HepG2 (cell line): ENCODE data around the gene SBSN. TPM values are rescaled to one million over a fixed set of nuclear protein-coding genes. Genes with fewer than 3 reads are reported as not detected.

ENCODE experiments used
- ATAC-seq: fragments of 200-7000 bp; cut with Tn5 transposase; 3 replicates; pipeline ENCODE4 v1.9.1; 2020; ENCODE audit warnings: mild to moderate bottlenecking, moderate library complexity
- BruUV-seq: library from RNA; stranded (reverse); fragments of 400-500 nt; replicated peaks from 2 replicates; lab custom pipeline; 2021; lab: Mats Ljungman, UMichigan
- CTCF ChIA-PET: fragments of 300-600 bp; formaldehyde crosslinking; extraction: SDS; loops from one replicate; lab custom pipeline; 2021; ENCODE audit warnings: low total read pairs, inconsistent platforms, low intra/inter-chr PET ratio; lab: Yijun Ruan, JAX
- POLR2A ChIA-PET: fragments of 350-600 bp; sonication (Branson Sonifier 250); formaldehyde crosslinking; loops from one replicate; lab custom pipeline; 2020; ENCODE audit warnings: antibody characterized with exemption, inconsistent platforms; lab: Yijun Ruan, JAX
- DNase-seq: peaks from one replicate; pipeline ENCODE4 v3.0.0-alpha.2; 2015; ENCODE audit warnings: low spot score
- FAIRE-seq: peaks from 3 replicates; lab custom pipeline; 2011; peaks lifted over from hg19 to GRCh38; lab: Jason Lieb, UNC
- H2AFZ ChIP-seq: one replicate; pipeline ENCODE4 v1.6.1; 2011; ENCODE audit warnings: low read length, inconsistent platforms
- H3K27ac ChIP-seq: fragments of 300-600 bp; 3 replicates; pipeline ENCODE4 v1.8.0; 2011; ENCODE audit warnings: mixed run types, mild to moderate bottlenecking, mixed read lengths, low read length, inconsistent platforms; ENCODE audit not compliant: insufficient read depth; ENCODE audit errors: extremely low read length
- H3K27me3 ChIP-seq, 2 experiments: fragments of 200-600 bp in 1 of 2; 2 replicates in 1 of 2; 3 replicates in 1 of 2; pipeline versions ENCODE4 v1.6.0 to v1.8.0; 2011; ENCODE audit warnings: low read length in 2 of 2, mild to moderate bottlenecking in 2 of 2, moderate library complexity in 2 of 2, inconsistent platforms in 1 of 2; ENCODE audit not compliant: insufficient read depth in 2 of 2, control insufficient read depth in 1 of 2
- H3K36me3 ChIP-seq, 2 experiments: fragments of 200-600 bp in 1 of 2; replicated peaks in 1 of 2; 2 replicates in 1 of 2; 3 replicates in 1 of 2; pipeline versions ENCODE4 v1.5.1 to v1.8.0; 2011; ENCODE audit warnings: low read length in 2 of 2, inconsistent platforms in 1 of 2; ENCODE audit not compliant: insufficient read depth in 2 of 2, control insufficient read depth in 1 of 2
- H3K4me1 ChIP-seq: 2 replicates; pipeline ENCODE4 v1.5.1; 2012; ENCODE audit warnings: low read length, inconsistent platforms; ENCODE audit not compliant: insufficient read depth
- H3K4me2 ChIP-seq: 2 replicates; pipeline ENCODE4 v1.6.0; 2011; ENCODE audit warnings: low read depth, low read length, inconsistent platforms
- H3K4me3 ChIP-seq, 3 experiments: fragments of 200-600 bp in 1 of 3; sonication (generic), shearing (Covaris generic) in 1 of 3; replicated peaks in 1 of 3; 2 replicates each; pipeline ENCODE4 v1.5.1; 2011 to 2016; ENCODE audit warnings: low read length in 3 of 3, inconsistent platforms in 2 of 3, low read depth in 2 of 3, mild to moderate bottlenecking in 2 of 3, control low read depth in 1 of 3, mixed read lengths in 1 of 3; ENCODE audit not compliant: insufficient read depth in 1 of 3
- H3K79me2 ChIP-seq: one replicate; pipeline ENCODE4 v1.6.1; 2011; ENCODE audit warnings: low read length, inconsistent platforms; ENCODE audit not compliant: insufficient read depth
- H3K9ac ChIP-seq: 2 replicates; pipeline ENCODE4 v1.6.0; 2011; ENCODE audit warnings: mild to moderate bottlenecking, low read depth, low read length, inconsistent platforms; ENCODE audit not compliant: insufficient read depth
- H3K9me3 ChIP-seq: 2 replicates; pipeline ENCODE4 v1.5.1; 2012; ENCODE audit warnings: mild to moderate bottlenecking, low read length
- H4K20me1 ChIP-seq: 2 replicates; pipeline ENCODE4 v1.6.0; 2011; ENCODE audit warnings: inconsistent platforms, mild to moderate bottlenecking, low read length, moderate library complexity; ENCODE audit not compliant: insufficient read depth
- MEIS2 ChIP-seq: sonication (generic); formaldehyde crosslinking; IDR thresholded peaks from 2 replicates; pipeline ENCODE4 v1.9.0; 2021; ENCODE audit warnings: mild to moderate bottlenecking, missing genetic modification reagents
- RBM39 ChIP-seq: fragments of 200-400 bp; formaldehyde crosslinking; IDR thresholded peaks from one replicate; pipeline ENCODE4 v1.6.1; 2018; ENCODE audit warnings: antibody characterized with exemption, mild to moderate bottlenecking, low read depth, low read length; ENCODE audit not compliant: poor library complexity, severe bottlenecking
- RXRA ChIP-seq: sonication (generic); formaldehyde crosslinking; IDR thresholded peaks from 2 replicates; pipeline ENCODE4 v1.5.1; 2020; ENCODE audit warnings: missing genetic modification reagents
- SIX4 ChIP-seq: sonication (generic); formaldehyde crosslinking; IDR thresholded peaks from 2 replicates; pipeline ENCODE4 v1.4.0; 2020; ENCODE audit warnings: missing genetic modification reagents
- SP5 ChIP-seq: IDR thresholded peaks from 2 replicates; pipeline ENCODE4 v1.6.1; 2016; ENCODE audit warnings: low read depth, borderline replicate concordance
- TBX2 ChIP-seq: sonication (generic); formaldehyde crosslinking; IDR thresholded peaks from 2 replicates; pipeline ENCODE4 v1.5.0; 2020; ENCODE audit warnings: missing genetic modification reagents, mild to moderate bottlenecking, borderline replicate concordance
- XRCC5 ChIP-seq: fragments of 200-400 bp; formaldehyde crosslinking; optimal IDR thresholded peaks from 2 replicates; pipeline ENCODE3; 2017; ENCODE audit warnings: mild to moderate bottlenecking, low read length
- ZBTB20 ChIP-seq: sonication (generic); formaldehyde crosslinking; IDR thresholded peaks from 2 replicates; pipeline ENCODE4 v1.8.1; 2023; ENCODE audit warnings: missing genetic modification reagents, low read depth, mild to moderate bottlenecking, borderline replicate concordance
- ZNF136 ChIP-seq: sonication (generic); formaldehyde crosslinking; IDR thresholded peaks from 2 replicates; pipeline ENCODE4 v1.8.1; 2022; ENCODE audit warnings: low read depth, mild to moderate bottlenecking, moderate library complexity, missing genetic modification reagents
- ZNF354B ChIP-seq: sonication (generic); formaldehyde crosslinking; IDR thresholded peaks from 2 replicates; pipeline ENCODE4 v1.8.0; 2022; ENCODE audit warnings: mild to moderate bottlenecking, missing genetic modification reagents
- ZNF607 ChIP-seq: sonication (generic); formaldehyde crosslinking; IDR thresholded peaks from 2 replicates; pipeline ENCODE4 v1.5.1; 2020; ENCODE audit warnings: missing genetic modification reagents, mild to moderate bottlenecking, borderline replicate concordance
- ZNF839 ChIP-seq: sonication (generic); formaldehyde crosslinking; IDR thresholded peaks from 2 replicates; pipeline ENCODE4 v1.4.0; 2020; ENCODE audit warnings: missing genetic modification reagents, mild to moderate bottlenecking, borderline replicate concordance
- ZNF891 ChIP-seq: sonication (generic); formaldehyde crosslinking; IDR thresholded peaks from 2 replicates; pipeline ENCODE4 v1.5.0; 2020; ENCODE audit warnings: mild to moderate bottlenecking, missing genetic modification reagents
- WGBS: methylation state at CpG from one replicate; pipeline ENCODE4 v1.1.6; 2017; ENCODE audit warnings: low lambda C conversion rate; 5-methylcytosine and 5-hydroxymethylcytosine counted together
- in situ Hi-C: cut with HindIII; loops from 2 replicates; pipeline ENCODE4 v1.10.0; 2017; ENCODE audit warnings: low pct_unique_long_range_greater_than_20kb; ENCODE audit not compliant: extremely low pct_ligation_motif_present
- intact Hi-C: fragments of 100-400 bp; cut with micrococcal nuclease; formaldehyde crosslinking; loops from one replicate; pipeline ENCODE4 v1.10.0; 2022; ENCODE audit not compliant: unreplicated experiment
- polyA plus RNA-seq, 8 experiments: library from polyadenylated mRNA; depleted of rRNA in 3 of 8; stranded (reverse) in 7 of 8; unstranded in 1 of 8; fragments of >200 nt; fragmentation: Illumina TruSeq in 4 of 8; extraction: Trizol in 4 of 8; gene quantifications; 2 replicates each; pipeline versions ENCODE4 v1.2.1 to v1.2.3, GENCODE V29; 2011 to 2016; ENCODE audit warnings: low read depth in 4 of 8, missing spikeins in 1 of 8, mixed read lengths in 1 of 8; ENCODE audit not compliant: insufficient read depth in 1 of 8
- total RNA-seq, 5 experiments: library from RNA; depleted of rRNA; stranded (reverse); fragments of >200 nt; fragmentation: Illumina TruSeq; extraction: Trizol; gene quantifications; 2 replicates each; pipeline ENCODE4 v1.2.3, GENCODE V29; 2016; ENCODE audit warnings: low read depth in 1 of 5
- TF ChIP-seq, protein P1 (sequence below): sonication (generic); formaldehyde crosslinking; IDR thresholded peaks from 2 replicates; pipeline ENCODE4 v1.4.0; 2020; ENCODE audit warnings: mild to moderate bottlenecking, missing genetic modification reagents
- TF ChIP-seq, protein P2 (sequence below): sonication (generic); formaldehyde crosslinking; IDR thresholded peaks from 2 replicates; pipeline ENCODE4 v1.9.0; 2021; ENCODE audit warnings: missing genetic modification reagents, mild to moderate bottlenecking, borderline replicate concordance

The SBSN gene
- total and polyA plus RNA-seq, 2 of the 13 experiments (the other 11 are each of a cell fraction or from before 2014, with no cell fraction given): not detected

DNA sequence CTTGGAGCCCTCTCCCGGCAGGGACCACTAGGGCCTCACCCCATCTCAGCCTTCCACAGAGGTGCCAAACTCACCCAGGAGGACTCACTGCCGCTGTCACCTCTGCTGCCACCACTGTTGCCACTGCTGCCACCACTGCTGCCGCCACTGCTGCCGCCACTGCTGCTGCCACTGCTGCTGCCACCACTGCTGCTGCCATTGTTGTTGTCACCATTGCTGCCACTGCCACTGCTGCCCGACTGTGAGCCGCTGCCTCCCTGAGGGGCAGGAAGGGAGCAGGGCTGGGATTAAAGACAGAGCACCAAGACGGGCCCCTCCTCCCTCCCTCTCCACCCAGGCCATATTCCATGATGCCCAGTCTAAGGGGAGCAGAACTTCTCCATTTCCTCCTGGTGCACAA, 16.8 kb downstream of the SBSN start:
- Histone ChIP-seq H3K27me3 (peaks cover 1 to 28% of the 10 kb centered on the region in 2 experiments; a peak in 2 of 5 replicates), H3K79me2 (no peaks in the 10 kb centered on the region), H3K27ac (no peak overlapping the region), H3K36me3 (no peaks in the 10 kb centered on the region; a peak in 1 of 5 replicates), H2AFZ (no peak overlapping the region), H3K4me1 (peaks cover 44% of the 10 kb centered on the region), H3K9ac (no peak overlapping the region), H3K9me3 (no peaks in the 10 kb centered on the region), H4K20me1 (no peaks in the 10 kb centered on the region), H3K4me3 (no peak overlapping the region), H3K4me2 (no peak overlapping the region)
- ChIA-PET CTCF (interaction anchor here (1.4 kb wide), 1 partner anchor 38 kb away, joined by 5 read pairs; no protein-coding TSS in a partner anchor), POLR2A (interaction anchor here (1.4 kb wide), 1 partner anchor 36 kb away, joined by 4 read pairs; no protein-coding TSS in a partner anchor)
- FAIRE-seq: no peak
- no TSS peak for BruUV-seq
- DNase-seq: no peak
- intact Hi-C loops: no loop called here
- ATAC-seq: no peak
- TF ChIP-seq, protein P1, sequence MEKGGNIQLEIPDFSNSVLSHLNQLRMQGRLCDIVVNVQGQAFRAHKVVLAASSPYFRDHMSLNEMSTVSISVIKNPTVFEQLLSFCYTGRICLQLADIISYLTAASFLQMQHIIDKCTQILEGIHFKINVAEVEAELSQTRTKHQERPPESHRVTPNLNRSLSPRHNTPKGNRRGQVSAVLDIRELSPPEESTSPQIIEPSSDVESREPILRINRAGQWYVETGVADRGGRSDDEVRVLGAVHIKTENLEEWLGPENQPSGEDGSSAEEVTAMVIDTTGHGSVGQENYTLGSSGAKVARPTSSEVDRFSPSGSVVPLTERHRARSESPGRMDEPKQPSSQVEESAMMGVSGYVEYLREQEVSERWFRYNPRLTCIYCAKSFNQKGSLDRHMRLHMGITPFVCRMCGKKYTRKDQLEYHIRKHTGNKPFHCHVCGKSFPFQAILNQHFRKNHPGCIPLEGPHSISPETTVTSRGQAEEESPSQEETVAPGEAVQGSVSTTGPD: no peak
- TF ChIP-seq ZNF354B (CRISPR knock-in tag) (no peak), SIX4 (CRISPR knock-in tag) (no peak)
- WGBS: 0% methylated on average over 1 of the region's 7 CpGs
- in situ Hi-C loops: no loop called here

DNA sequence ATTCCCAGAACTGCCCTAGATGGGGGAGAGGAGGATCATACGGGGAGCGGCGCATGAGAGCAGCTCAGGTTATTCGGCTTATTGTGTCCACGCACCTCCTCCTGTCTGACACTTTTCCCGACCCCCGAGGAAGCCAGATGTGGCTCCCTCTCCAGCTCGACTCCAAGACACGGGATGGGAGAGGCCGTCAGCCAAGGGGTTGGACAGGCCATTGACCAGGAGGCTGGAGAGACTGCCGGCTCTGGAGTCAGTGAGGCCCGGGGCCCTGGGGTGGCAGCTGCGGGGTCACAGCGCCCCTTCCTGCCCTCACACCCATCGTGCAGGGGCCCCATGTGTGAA, 17.5 kb downstream of the SBSN start:
- Histone ChIP-seq H3K27ac (no peak overlapping the region), H2AFZ (no peak overlapping the region), H3K79me2 (no peaks in the 10 kb centered on the region), H3K36me3 (no peaks in the 10 kb centered on the region; a peak in 1 of 5 replicates), H3K4me3 (peak overlapping the region in 1 of 3 experiments; percentile 78; a peak in 1 of 6 replicates), H3K27me3 (peaks cover 1 to 28% of the 10 kb centered on the region in 2 experiments; a peak in 2 of 5 replicates), H3K9ac (no peak overlapping the region), H4K20me1 (no peaks in the 10 kb centered on the region), H3K4me1 (peaks cover 51% of the 10 kb centered on the region), H3K9me3 (no peaks in the 10 kb centered on the region), H3K4me2 (peak overlapping the region; percentile 93)
- in situ Hi-C loops: no loop called here
- DNase-seq (no peak), ATAC-seq (no peak; the same call in 2 of the 3 replicates), FAIRE-seq (no peak)
- no TSS peak for BruUV-seq
- ChIA-PET POLR2A (interaction anchor here (0.7 to 1.4 kb wide), 10 partner anchors 8 to 241 kb away, joined by 3 to 5 read pairs (median 4); partner anchors contain the start of gene COX6B1), CTCF (interaction anchor here (1.2 to 1.7 kb wide), 3 partner anchors 39 to 158 kb away, joined by 3 to 5 read pairs (median 4); no protein-coding TSS in a partner anchor)
- WGBS: 9% methylated on average over 8 of the region's 15 CpGs
- intact Hi-C loops: loop anchor here (1.0 kb wide), 1 partner anchor 35 kb away; the partner anchor contains the start of gene TMEM147
- TF ChIP-seq ZNF136 (CRISPR knock-in tag) (no peak), ZNF891 (no peak), RXRA (peak; percentile 5; the same call in 1 of the 2 replicates), ZBTB20 (0 out of 2 replicates have a peak, but pooled peaks have one; percentile 4), SP5 (CRISPR knock-in tag) (no peak), ZNF607 (0 out of 2 replicates have a peak, but pooled peaks have one; percentile 13), TBX2 (CRISPR knock-in tag) (peak; percentile 4; the same call in 1 of the 2 replicates), XRCC5 (no peak), ZNF839 (CRISPR knock-in tag) (no peak), MEIS2 (CRISPR knock-in tag) (0 out of 2 replicates have a peak, but pooled peaks have one; percentile 13), RBM39 (peak; percentile 12)
- TF ChIP-seq, protein P2, sequence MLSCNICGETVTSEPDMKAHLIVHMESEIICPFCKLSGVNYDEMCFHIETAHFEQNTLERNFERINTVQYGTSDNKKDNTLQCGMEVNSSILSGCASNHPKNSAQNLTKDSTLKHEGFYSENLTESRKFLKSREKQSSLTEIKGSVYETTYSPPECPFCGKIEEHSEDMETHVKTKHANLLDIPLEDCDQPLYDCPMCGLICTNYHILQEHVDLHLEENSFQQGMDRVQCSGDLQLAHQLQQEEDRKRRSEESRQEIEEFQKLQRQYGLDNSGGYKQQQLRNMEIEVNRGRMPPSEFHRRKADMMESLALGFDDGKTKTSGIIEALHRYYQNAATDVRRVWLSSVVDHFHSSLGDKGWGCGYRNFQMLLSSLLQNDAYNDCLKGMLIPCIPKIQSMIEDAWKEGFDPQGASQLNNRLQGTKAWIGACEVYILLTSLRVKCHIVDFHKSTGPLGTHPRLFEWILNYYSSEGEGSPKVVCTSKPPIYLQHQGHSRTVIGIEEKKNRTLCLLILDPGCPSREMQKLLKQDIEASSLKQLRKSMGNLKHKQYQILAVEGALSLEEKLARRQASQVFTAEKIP (CRISPR knock-in tag): no peak
